GM12801 (cell line): Measurements from ENCODE around the gene KNSTRN.

Experiments
- TF ChIP-seq, protein P1 (sequence below): IDR thresholded peaks from one replicate; pipeline ENCODE4 v1.5.1; 2011; ENCODE audit warnings: control low read depth; ENCODE audit not compliant: insufficient read length; ENCODE audit errors: extremely low read depth

Gene KNSTRN

DNA sequence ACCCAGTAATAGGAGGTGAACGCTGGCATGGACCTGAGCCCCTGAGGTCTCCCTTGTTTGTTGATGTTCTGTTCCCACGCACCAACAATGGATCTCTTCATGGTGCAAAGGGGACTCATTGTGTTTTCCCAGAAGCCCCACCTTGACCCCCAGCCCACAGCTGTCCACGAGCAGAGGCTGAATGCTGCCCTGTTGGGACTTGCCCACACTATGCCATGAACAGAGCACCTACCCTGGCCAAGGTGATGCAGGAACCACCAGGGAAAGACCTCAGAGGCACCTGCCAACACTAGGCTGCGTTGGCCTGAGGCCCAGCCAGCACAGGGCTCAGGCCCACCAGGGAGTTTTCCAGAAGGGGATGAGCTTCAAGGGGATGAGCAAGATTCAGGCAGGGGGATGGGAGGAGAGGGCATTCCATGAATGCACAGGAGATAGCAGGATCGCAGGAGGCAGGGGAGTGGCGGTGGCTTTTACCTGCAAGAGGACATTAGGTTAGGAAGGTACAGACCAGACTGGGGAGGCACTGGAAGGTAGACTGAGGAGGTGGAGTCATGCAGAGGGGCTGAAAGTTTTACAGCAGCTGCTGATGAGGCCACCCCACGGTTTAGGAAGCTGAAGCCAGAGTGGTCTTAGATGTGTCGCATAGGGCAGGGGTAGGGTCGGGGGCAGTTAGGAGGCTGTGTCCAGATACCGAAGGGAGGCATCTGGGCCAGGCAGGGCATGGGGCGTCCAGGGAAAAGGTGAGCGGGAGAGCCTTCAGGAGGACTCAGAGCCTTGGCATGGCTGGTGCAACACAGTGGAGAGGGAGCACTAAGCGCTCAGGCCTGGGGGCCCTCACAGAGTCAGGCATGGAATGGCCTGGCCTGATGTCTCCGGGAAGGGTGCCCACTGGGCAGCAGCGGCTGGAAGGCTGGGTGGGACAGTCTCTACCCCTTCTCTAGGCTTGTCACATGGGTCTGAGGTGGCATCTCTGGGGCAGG, 35.7 kb upstream of the KNSTRN start:
- TF ChIP-seq, protein P1, sequence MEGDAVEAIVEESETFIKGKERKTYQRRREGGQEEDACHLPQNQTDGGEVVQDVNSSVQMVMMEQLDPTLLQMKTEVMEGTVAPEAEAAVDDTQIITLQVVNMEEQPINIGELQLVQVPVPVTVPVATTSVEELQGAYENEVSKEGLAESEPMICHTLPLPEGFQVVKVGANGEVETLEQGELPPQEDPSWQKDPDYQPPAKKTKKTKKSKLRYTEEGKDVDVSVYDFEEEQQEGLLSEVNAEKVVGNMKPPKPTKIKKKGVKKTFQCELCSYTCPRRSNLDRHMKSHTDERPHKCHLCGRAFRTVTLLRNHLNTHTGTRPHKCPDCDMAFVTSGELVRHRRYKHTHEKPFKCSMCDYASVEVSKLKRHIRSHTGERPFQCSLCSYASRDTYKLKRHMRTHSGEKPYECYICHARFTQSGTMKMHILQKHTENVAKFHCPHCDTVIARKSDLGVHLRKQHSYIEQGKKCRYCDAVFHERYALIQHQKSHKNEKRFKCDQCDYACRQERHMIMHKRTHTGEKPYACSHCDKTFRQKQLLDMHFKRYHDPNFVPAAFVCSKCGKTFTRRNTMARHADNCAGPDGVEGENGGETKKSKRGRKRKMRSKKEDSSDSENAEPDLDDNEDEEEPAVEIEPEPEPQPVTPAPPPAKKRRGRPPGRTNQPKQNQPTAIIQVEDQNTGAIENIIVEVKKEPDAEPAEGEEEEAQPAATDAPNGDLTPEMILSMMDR, result no peak

DNA sequence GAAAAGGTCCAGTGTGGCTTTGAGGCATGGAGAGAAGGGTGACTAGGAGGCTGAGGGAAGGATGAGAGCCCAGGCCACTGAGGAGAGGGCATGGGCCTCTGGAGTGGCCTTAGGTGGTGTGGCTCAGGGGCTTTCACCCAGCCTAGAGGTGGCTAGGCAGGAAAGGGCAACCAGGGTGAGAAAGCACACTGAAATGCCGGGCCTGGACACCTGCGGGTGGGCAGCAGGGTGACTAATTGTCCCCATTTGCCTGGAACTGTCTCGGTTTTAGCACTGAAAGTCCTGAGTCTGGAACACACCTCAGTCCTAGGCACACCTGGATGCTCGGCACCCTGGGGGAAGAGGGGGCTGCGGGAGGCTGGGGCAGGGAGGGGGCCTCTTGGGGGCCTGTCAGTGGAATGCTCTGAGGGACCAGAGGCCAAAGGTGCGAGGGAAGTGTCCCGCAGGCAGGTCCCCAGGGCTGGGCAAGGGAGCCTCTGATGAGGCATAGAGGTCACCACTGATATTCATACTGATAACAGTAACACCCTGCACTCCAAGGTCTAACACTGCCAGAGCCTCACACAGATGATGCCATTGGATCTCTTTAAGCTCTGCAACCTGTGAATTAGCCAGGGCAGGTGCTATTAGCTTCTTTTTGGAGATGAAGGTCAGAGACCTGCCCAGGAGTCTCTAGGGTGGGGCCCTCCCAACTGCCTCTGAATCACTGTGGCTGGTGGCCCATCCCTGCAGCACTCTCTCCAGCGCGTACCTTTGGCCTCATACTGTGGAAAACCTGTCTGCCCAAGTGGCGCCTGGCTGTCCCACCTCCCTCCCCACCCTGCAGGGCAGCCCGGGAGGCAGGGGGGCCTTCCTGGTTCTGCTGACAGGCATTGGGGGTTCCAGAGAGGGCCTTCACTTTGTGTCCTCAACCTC, 34.7 kb upstream of the KNSTRN start:
- TF ChIP-seq, protein P1, result no peak

DNA sequence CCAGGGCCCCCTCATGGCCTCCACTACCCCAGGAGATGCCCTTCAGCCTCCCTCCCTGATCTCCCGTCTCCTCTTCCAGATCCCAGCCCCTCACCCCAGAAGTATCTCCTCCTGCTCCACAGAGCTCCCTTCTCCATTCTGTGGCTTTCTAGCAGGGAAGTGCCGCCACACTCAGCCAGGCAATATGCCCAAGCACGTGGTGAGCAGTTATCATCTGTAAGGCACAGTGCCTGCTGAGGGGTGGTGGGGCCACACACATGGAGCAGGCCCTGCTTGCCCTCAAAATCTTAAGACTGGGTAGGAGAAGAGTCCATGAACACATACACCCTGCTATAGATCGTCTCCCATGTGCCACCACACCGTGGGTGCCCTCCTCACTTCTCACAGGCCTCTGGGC, 34.0 kb upstream of the KNSTRN start:
- TF ChIP-seq, protein P1, result no peak

DNA sequence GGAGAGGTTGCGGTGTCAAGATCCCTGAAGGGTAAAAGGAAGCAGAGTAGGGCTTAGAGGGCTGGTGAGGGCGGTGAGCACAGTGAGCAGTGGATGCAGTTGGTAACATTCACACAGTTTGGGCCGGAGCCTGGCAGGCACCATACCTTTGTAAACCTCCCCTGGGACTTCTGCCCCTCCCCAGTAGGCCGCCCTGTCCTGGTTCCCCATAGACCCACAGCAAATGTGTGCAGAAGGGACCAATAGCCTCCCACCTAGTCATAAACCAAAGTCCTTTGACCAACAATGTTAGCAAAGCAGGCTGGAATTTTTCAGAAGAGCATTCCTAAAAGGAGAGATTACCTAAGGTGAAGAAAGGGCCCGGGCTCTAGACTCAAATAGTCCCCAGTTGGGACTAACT, 33.4 kb upstream of the KNSTRN start:
- TF ChIP-seq, protein P1, result no peak

DNA sequence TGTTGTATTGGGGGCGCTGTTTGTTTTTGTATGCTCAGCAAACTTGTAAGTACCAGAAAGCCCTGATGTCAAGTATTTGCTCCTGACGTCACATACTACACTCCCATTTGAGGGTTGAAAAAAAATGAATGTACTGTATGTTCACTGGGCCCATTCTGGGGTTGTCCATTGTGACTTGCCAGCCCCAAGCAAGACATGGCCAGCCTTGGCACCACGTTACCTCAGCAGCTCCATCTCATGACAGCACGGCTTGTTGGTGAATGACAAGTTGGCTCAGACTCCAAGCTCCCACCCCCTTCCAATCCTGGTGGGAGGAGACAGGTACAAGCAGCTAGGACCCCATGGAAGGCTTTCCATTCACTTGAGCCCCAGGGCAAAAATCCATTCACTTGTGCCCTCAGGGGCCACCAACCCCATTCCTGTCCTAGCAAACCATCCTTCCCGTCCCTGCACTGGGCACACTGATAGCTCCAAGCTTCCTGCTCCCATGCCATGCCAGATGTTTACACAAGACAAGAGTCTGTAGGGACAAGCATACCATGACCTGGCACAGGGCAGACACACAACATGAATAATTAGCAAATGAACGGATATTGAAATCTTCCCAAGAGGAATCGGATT, 30.1 kb upstream of the KNSTRN start:
- TF ChIP-seq, protein P1, result no peak

DNA sequence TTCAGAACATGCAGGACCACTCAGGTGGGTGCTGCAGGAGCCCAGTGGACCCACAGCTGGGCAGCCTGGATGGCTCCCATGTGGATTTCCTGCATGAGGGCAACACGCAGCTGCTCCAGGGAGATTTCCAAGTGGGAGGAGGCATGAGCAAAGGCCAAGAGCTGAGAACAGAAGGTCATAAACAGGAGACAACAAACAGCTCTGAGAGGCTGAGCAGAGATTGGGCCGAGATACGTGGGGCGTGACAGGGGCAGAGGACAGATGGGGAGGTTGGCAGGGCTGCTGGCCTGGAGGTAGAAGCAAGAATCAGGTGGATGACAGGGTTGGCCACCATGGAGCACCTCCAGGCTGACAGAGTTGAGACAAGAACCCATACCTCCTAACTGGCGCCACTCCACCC, 28.8 kb upstream of the KNSTRN start:
- TF ChIP-seq, protein P1, result no peak
